Measurements from ENCODE around the gene ITGA6.

ITGA6 gene

DNA sequence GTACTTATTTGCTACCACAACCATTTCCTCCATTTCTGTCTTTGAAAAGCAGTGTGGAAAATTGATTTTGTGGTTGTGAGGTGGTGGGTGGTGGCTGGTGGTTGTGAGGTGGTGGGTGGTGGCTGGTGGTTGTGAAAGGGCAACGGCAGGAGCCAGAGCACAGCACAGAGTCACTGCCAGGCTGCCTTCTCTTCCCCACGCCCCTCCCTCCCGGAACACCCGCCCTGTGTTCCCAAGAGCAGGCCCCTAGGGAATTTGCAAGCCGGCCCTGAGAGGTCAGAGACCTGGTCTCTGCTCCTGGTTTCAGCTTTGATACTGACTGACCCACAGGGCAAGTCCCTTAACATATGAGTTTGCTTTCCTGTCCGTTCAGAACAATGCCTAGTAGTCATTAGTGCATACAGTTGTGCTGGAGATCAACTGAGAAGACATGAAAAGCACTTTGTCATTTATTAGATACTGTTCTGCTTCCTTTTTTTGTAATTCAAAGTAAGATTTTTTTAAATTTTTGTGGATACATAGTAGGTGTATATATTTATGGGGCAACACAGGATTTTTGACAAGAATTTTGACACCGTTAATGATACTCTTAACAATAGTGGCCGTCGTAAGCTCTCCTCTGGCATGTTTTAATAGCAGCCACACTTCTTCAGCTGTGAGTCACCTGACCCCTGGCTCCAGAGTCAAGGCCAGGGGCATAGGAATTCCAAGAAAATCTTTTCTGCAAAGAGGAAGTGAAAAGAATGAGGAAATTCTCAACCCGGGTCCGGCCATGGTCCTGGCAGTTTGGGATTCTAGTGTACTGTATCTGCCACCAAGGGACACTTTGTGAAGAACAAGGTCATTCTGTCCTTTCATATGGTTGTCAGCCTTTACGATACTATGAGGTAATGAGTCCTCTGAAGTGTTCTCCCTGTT lies 53.2 kb downstream of the ITGA6 start:
- Mint-ChIP-seq H3K4me3 (no peak overlapping the region), H3K27ac (no peak overlapping the region), H3K36me3 (ENCODE audit: low read depth) (peaks cover 3% of the 10 kb centered on the region), H3K9me3 (no peaks in the 10 kb centered on the region), H3K4me1 (ENCODE audit: low read depth) (peaks cover 13% of the 10 kb centered on the region), H3K27me3 (ENCODE audit: low read depth) (peaks cover 2% of the 10 kb centered on the region)
- peak; percentile 23 for DNase-seq (ENCODE audit: low spot score)

DNA sequence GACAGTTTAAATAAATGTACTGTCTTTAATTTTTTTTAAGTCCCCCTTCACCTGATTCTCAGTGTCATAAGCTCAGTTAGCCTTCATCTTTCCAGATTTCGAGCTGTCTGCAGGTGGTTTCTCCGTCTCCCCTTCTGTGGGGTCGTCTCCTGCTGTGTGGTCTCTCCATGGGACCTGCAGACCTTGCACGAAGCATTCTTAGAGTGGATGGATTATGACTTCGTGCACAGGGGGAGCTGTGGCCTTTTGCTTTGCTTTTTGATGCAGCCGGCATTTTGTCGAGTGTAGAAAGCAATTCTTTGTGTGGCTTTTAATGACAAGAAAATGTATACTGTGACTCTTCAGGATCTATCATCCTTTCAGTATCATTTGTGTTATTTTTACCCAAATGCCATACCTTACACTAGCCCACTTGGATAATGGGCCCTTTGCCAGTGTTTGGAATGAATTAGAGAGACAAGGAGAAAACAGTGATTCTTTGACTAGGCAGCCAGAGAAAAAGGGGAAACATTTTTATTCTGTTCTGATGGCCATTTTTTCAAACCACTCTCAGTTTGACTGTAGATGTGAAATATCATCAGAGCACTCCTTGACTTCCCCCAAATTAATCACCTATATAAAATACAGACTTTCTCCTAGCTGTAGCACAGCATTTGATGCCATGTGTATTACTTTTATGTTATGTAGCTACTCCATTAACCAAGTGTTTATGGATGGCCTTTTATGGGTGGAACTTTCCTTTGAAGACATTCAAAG lies 54.3 kb downstream of the ITGA6 start:
- no peak for DNase-seq (ENCODE audit: low spot score)
- Mint-ChIP-seq H3K36me3 (ENCODE audit: low read depth) (peaks cover 3% of the 10 kb centered on the region), H3K27me3 (ENCODE audit: low read depth) (no peaks in the 10 kb centered on the region), H3K4me1 (ENCODE audit: low read depth) (peaks cover 13% of the 10 kb centered on the region), H3K9me3 (no peaks in the 10 kb centered on the region), H3K27ac (no peak overlapping the region), H3K4me3 (no peak overlapping the region)

- Mint-ChIP-seq H3K36me3 (ENCODE audit: low read depth) (peaks cover 3% of the 10 kb centered on the region), H3K27ac (no peak overlapping the region), H3K4me3 (no peak overlapping the region), H3K4me1 (ENCODE audit: low read depth) (peaks cover 13% of the 10 kb centered on the region), H3K27me3 (ENCODE audit: low read depth) (no peaks in the 10 kb centered on the region), H3K9me3 (no peaks in the 10 kb centered on the region)
- no peak for DNase-seq (ENCODE audit: low spot score)
Observed at GRCh38 chr2:172484253-172484652, 56.9 kb downstream of the ITGA6 start.

- H3K4me1 Mint-ChIP-seq (ENCODE audit: low read depth) = peaks cover 11% of the 10 kb centered on the region
- H3K36me3 Mint-ChIP-seq (ENCODE audit: low read depth) = peaks cover 3% of the 10 kb centered on the region
- no peaks in the 10 kb centered on the region for H3K27me3 Mint-ChIP-seq (ENCODE audit: low read depth)
- H3K4me3 Mint-ChIP-seq = no peak overlapping the region
- DNase-seq (ENCODE audit: low spot score) = no peak
- no peaks in the 10 kb centered on the region for H3K9me3 Mint-ChIP-seq
- H3K27ac Mint-ChIP-seq = no peak overlapping the region
Observed at GRCh38 chr2:172484706-172485105, 57.3 kb downstream of the ITGA6 start.

DNA sequence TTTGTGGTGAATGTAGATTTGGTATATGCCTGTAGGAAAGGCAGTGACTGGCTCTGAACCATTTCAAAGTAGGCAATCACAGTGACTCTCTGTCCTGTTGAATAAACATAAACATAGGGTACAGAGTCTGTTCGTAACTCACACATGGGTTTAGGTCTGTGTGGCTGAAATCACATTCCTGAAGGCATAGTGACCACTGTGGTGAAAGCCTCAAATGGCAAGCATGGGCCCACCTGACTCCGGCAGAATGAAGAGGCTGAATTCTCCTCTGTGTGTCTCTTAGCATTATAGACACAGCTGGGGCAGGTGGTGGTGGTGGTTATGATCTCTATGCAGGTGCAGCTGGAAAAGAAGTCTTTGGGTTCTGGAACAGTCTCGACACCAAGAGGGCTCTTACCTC lies 61.2 kb downstream of the ITGA6 start:
- H3K9me3 Mint-ChIP-seq = no peaks in the 10 kb centered on the region
- H3K27ac Mint-ChIP-seq = no peak overlapping the region
- DNase-seq (ENCODE audit: low spot score) = no peak
- peaks cover 7% of the 10 kb centered on the region for H3K36me3 Mint-ChIP-seq (ENCODE audit: low read depth)
- H3K4me1 Mint-ChIP-seq (ENCODE audit: low read depth) = peaks cover 8% of the 10 kb centered on the region
- no peaks in the 10 kb centered on the region for H3K27me3 Mint-ChIP-seq (ENCODE audit: low read depth)
- no peak overlapping the region for H3K4me3 Mint-ChIP-seq

DNA sequence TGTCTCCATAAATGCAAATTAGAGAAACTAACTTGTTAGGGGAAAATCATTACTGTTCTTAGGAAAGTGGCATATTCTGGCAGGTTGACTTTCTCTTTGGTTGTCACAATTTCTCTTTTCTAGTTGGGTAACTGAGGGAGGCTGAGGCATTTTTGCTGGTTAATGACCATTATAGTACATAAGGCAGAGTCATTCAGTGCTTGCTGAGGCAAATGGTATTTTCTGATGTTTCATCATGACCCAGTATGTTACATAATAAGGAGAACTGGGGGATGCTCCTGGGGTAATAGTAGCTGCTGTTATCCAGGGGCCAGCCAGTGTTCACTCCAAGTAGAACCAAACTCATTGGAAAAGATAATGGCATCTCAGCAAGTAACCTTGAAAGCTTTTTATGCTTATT lies 62.3 kb downstream of the ITGA6 start:
- H3K4me3 Mint-ChIP-seq = no peak overlapping the region
- H3K27me3 Mint-ChIP-seq (ENCODE audit: low read depth) = no peaks in the 10 kb centered on the region
- H3K9me3 Mint-ChIP-seq = no peaks in the 10 kb centered on the region
- H3K36me3 Mint-ChIP-seq (ENCODE audit: low read depth) = peaks cover 9% of the 10 kb centered on the region
- peaks cover under 1% of the 10 kb centered on the region for H3K4me1 Mint-ChIP-seq (ENCODE audit: low read depth)
- no peak overlapping the region for H3K27ac Mint-ChIP-seq
- DNase-seq (ENCODE audit: low spot score) = no peak

GRCh38 chr2:172496160-172496608 lies 68.8 kb downstream of the ITGA6 start:
- Mint-ChIP-seq H3K4me1 (ENCODE audit: low read depth) (peaks cover 14% of the 10 kb centered on the region), H3K4me3 (peak overlapping the region; percentile 25), H3K9me3 (peaks cover 3% of the 10 kb centered on the region), H3K27ac (peak overlapping the region; percentile 84), H3K36me3 (ENCODE audit: low read depth) (peaks cover 24% of the 10 kb centered on the region), H3K27me3 (ENCODE audit: low read depth) (no peaks in the 10 kb centered on the region)
- no peak for DNase-seq (ENCODE audit: low spot score)

- DNase-seq (ENCODE audit: low spot score) = no peak
- Mint-ChIP-seq H3K9me3 (peaks cover 17% of the 10 kb centered on the region), H3K36me3 (ENCODE audit: low read depth) (peaks cover 23% of the 10 kb centered on the region), H3K27ac (no peak overlapping the region), H3K27me3 (ENCODE audit: low read depth) (no peaks in the 10 kb centered on the region), H3K4me3 (no peak overlapping the region), H3K4me1 (ENCODE audit: low read depth) (peaks cover 10% of the 10 kb centered on the region)
Observed at GRCh38 chr2:172507199-172507598, 79.8 kb downstream of the ITGA6 start.

- Mint-ChIP-seq H3K9me3 (peaks cover 44% of the 10 kb centered on the region), H3K27ac (no peak overlapping the region), H3K4me3 (no peak overlapping the region), H3K4me1 (ENCODE audit: low read depth) (peaks cover 10% of the 10 kb centered on the region), H3K36me3 (ENCODE audit: low read depth) (peaks cover 36% of the 10 kb centered on the region), H3K27me3 (ENCODE audit: low read depth) (no peaks in the 10 kb centered on the region)
- DNase-seq (ENCODE audit: low spot score) = no peak
Observed at GRCh38 chr2:172510088-172510487, 82.7 kb downstream of the ITGA6 start.

GRCh38 chr2:172510548-172510947 lies 83.2 kb downstream of the ITGA6 start:
- peaks cover 48% of the 10 kb centered on the region for H3K9me3 Mint-ChIP-seq
- no peak overlapping the region for H3K4me3 Mint-ChIP-seq
- no peak overlapping the region for H3K27ac Mint-ChIP-seq
- peaks cover 10% of the 10 kb centered on the region for H3K4me1 Mint-ChIP-seq (ENCODE audit: low read depth)
- no peaks in the 10 kb centered on the region for H3K27me3 Mint-ChIP-seq (ENCODE audit: low read depth)
- H3K36me3 Mint-ChIP-seq (ENCODE audit: low read depth) = peaks cover 36% of the 10 kb centered on the region
- no peak for DNase-seq (ENCODE audit: low spot score)

GRCh38 chr2:172512810-172513523 lies 85.6 kb downstream of the ITGA6 start:
- Mint-ChIP-seq H3K27me3 (ENCODE audit: low read depth) (no peaks in the 10 kb centered on the region), H3K4me1 (ENCODE audit: low read depth) (peaks cover 10% of the 10 kb centered on the region), H3K36me3 (ENCODE audit: low read depth) (peaks cover 34% of the 10 kb centered on the region), H3K4me3 (no peak overlapping the region), H3K9me3 (peaks cover 48% of the 10 kb centered on the region), H3K27ac (no peak overlapping the region)
- no peak for DNase-seq (ENCODE audit: low spot score)

GRCh38 chr2:172513524-172513900 lies 86.1 kb downstream of the ITGA6 start:
- Mint-ChIP-seq H3K4me1 (ENCODE audit: low read depth) (peaks cover 10% of the 10 kb centered on the region), H3K9me3 (peaks cover 50% of the 10 kb centered on the region), H3K36me3 (ENCODE audit: low read depth) (peaks cover 34% of the 10 kb centered on the region), H3K27me3 (ENCODE audit: low read depth) (no peaks in the 10 kb centered on the region), H3K27ac (no peak overlapping the region), H3K4me3 (no peak overlapping the region)
- no peak for DNase-seq (ENCODE audit: low spot score)

GRCh38 chr2:172513935-172514586 lies 86.7 kb downstream of the ITGA6 start:
- Mint-ChIP-seq H3K4me1 (ENCODE audit: low read depth) (peaks cover 10% of the 10 kb centered on the region), H3K9me3 (peaks cover 55% of the 10 kb centered on the region), H3K27ac (no peak overlapping the region), H3K36me3 (ENCODE audit: low read depth) (peaks cover 33% of the 10 kb centered on the region), H3K27me3 (ENCODE audit: low read depth) (no peaks in the 10 kb centered on the region), H3K4me3 (no peak overlapping the region)
- no peak for DNase-seq (ENCODE audit: low spot score)

All from T-helper 2 cell treated with Interferon-gamma antibody and Interleukin-4, amounts not matched to agents 5 μg/mL and 100 μg/mL, for 36 hours (primary cell).